NCI-H128 (cell line): ENCODE results near the gene CPNE1.

Experiments
- DNase-seq: peaks from one replicate; lab custom pipeline; 2025; ENCODE audit not compliant: unreplicated experiment; lab: John Stamatoyannopoulos, UW

Gene CPNE1

GRCh38 chr20:35654415-35654814 is 10.3 kb downstream of the CPNE1 start:
- DNase-seq = no peak

GRCh38 chr20:35653893-35654292 is 10.8 kb downstream of the CPNE1 start:
- no peak for DNase-seq

GRCh38 chr20:35653430-35653734 is 11.3 kb downstream of the CPNE1 start:
- DNase-seq = no peak

- no peak for DNase-seq
Measured at GRCh38 chr20:35652641-35653429, 11.9 kb downstream of the CPNE1 start.

GRCh38 chr20:35651958-35652357 is 12.7 kb downstream of the CPNE1 start:
- no peak for DNase-seq

- DNase-seq = no peak
Measured at GRCh38 chr20:35650632-35651031, 14.1 kb downstream of the CPNE1 start.

- DNase-seq = no peak
Measured at GRCh38 chr20:35648836-35649235, 15.9 kb downstream of the CPNE1 start.

- no peak for DNase-seq
Measured at GRCh38 chr20:35644806-35645205, 19.9 kb downstream of the CPNE1 start.

GRCh38 chr20:35643045-35643444 is 21.7 kb downstream of the CPNE1 start:
- no peak for DNase-seq

GRCh38 chr20:35641743-35642142 is 23.0 kb downstream of the CPNE1 start:
- DNase-seq = no peak

- DNase-seq = no peak
Measured at GRCh38 chr20:35640724-35641123, 24.0 kb downstream of the CPNE1 start.

- DNase-seq = no peak
Measured at GRCh38 chr20:35638751-35639150, 25.9 kb downstream of the CPNE1 start.

GRCh38 chr20:35637276-35637675 is 27.4 kb downstream of the CPNE1 start:
- no peak for DNase-seq

- no peak for DNase-seq
Measured at GRCh38 chr20:35636095-35636494, 28.6 kb downstream of the CPNE1 start.

- no peak for DNase-seq
Measured at GRCh38 chr20:35635652-35636051, 29.0 kb downstream of the CPNE1 start.

- DNase-seq = no peak
Measured at GRCh38 chr20:35632539-35633115, 32.1 kb downstream of the CPNE1 start.

GRCh38 chr20:35630636-35631035 is 34.1 kb downstream of the CPNE1 start:
- no peak for DNase-seq

- no peak for DNase-seq
Measured at GRCh38 chr20:35629427-35630145, 35.1 kb downstream of the CPNE1 start.

- DNase-seq = no peak
Measured at GRCh38 chr20:35627121-35627520, 37.6 kb downstream of the CPNE1 start.

- DNase-seq = no peak
Measured at GRCh38 chr20:35626386-35627001, 38.2 kb downstream of the CPNE1 start.

- no peak for DNase-seq
Measured at GRCh38 chr20:35625584-35626385, 38.9 kb downstream of the CPNE1 start.
